NCI-H1048 (cell line): Measurements from ENCODE around the gene CACFD1.
"Not testable (repeated sequence)": the region's sequence is repeated elsewhere in the genome, so short reads cannot be mapped to it uniquely, and the experiment has no call there.

ENCODE experiments used
- DNase-seq: peaks from one replicate; lab custom pipeline; 2025; lab: John Stamatoyannopoulos, UW

CACFD1 gene

GRCh38 chr9:133440874-133441273, 18.9 kb upstream of the CACFD1 start:
- no peak for DNase-seq

GRCh38 chr9:133441571-133441970, 18.2 kb upstream of the CACFD1 start:
- no peak for DNase-seq

GRCh38 chr9:133443248-133443647, 16.5 kb upstream of the CACFD1 start:
- DNase-seq, result no peak

GRCh38 chr9:133443982-133444381, 15.8 kb upstream of the CACFD1 start:
- no peak for DNase-seq

GRCh38 chr9:133445293-133445969, 14.3 kb upstream of the CACFD1 start:
- no peak for DNase-seq

- no peak for DNase-seq
These were observed 11.2 kb upstream of the CACFD1 start for GRCh38 chr9:133448487-133448972.

- DNase-seq, result no peak
These were observed 10.0 kb upstream of the CACFD1 start for GRCh38 chr9:133449760-133450159.

GRCh38 chr9:133451865-133452264, 7.9 kb upstream of the CACFD1 start:
- DNase-seq, result not testable (repeated sequence)

GRCh38 chr9:133452562-133452961, 7.2 kb upstream of the CACFD1 start:
- DNase-seq, result no peak

- DNase-seq, result no peak
These were observed 6.1 kb upstream of the CACFD1 start for GRCh38 chr9:133453651-133454050.

- no peak for DNase-seq
These were observed 5.5 kb upstream of the CACFD1 start for GRCh38 chr9:133454325-133454724.

GRCh38 chr9:133454943-133455673, 4.7 kb upstream of the CACFD1 start:
- no peak for DNase-seq

GRCh38 chr9:133455936-133456335, 3.8 kb upstream of the CACFD1 start:
- no peak for DNase-seq

- DNase-seq, result no peak
These were observed 3.4 kb upstream of the CACFD1 start for GRCh38 chr9:133456409-133456808.

- no peak for DNase-seq
These were observed 2.5 kb upstream of the CACFD1 start for GRCh38 chr9:133457233-133457632.

- DNase-seq, result no peak
These were observed 2.0 kb upstream of the CACFD1 start for GRCh38 chr9:133457748-133458147.

- DNase-seq, result no peak
These were observed 1.0 kb upstream of the CACFD1 start for GRCh38 chr9:133458643-133459312.

- DNase-seq, result no peak
These were observed 812 bp downstream of the CACFD1 start for GRCh38 chr9:133460405-133461175.

GRCh38 chr9:133461975-133462374, 2.2 kb downstream of the CACFD1 start:
- DNase-seq, result no peak

GRCh38 chr9:133463234-133463863, 3.6 kb downstream of the CACFD1 start:
- no peak for DNase-seq

GRCh38 chr9:133463864-133464615, 4.3 kb downstream of the CACFD1 start:
- DNase-seq, result no peak
